HEK293 (cell line): ENCODE measurements around the gene AKR1C8.

Experiments
- CTCF ChIA-PET: fragments of 350-600 bp; formaldehyde crosslinking; extraction: SDS; loops from one replicate; lab custom pipeline; 2021; ENCODE audit warnings: antibody characterized with exemption; lab: Yijun Ruan, JAX
- POLR2A ChIA-PET: fragments of 300-600 bp; formaldehyde crosslinking; extraction: SDS; loops from one replicate; lab custom pipeline; 2020; ENCODE audit warnings: antibody characterized with exemption, inconsistent platforms; lab: Yijun Ruan, JAX
- H3K27ac ChIP-seq: fragments of 200-500 bp; sonication (Bioruptor generic); 2 replicates; pipeline ENCODE4 v1.5.1; 2014; ENCODE audit warnings: low read depth, low read length, control low read depth, inconsistent platforms; ENCODE audit errors: extremely low read depth
- H3K36me3 ChIP-seq, 2 experiments: fragments of 200-500 bp in 1 of 2; sonication (Bioruptor generic) in 1 of 2; 1 replicate in 1 of 2; 2 replicates in 1 of 2; pipeline ENCODE4 v1.5.1; 2014 to 2017; ENCODE audit warnings: inconsistent platforms in 2 of 2, low read length in 2 of 2; ENCODE audit not compliant: control insufficient read depth in 2 of 2, insufficient read depth in 1 of 2
- H3K4me1 ChIP-seq: fragments of 200-500 bp; sonication (Bioruptor generic); 2 replicates; pipeline ENCODE4 v1.5.1; 2014; ENCODE audit warnings: mild to moderate bottlenecking, low read length, inconsistent platforms; ENCODE audit not compliant: control insufficient read depth, insufficient read depth
- H3K4me3 ChIP-seq: 2 replicates; pipeline ENCODE4 v1.5.1; 2011; ENCODE audit warnings: low read depth, mild to moderate bottlenecking, control low read depth, low read length, moderate library complexity
- H3K9me3 ChIP-seq: fragments of 200-500 bp; sonication (Bioruptor generic); 2 replicates; pipeline ENCODE4 v1.5.1; 2014; ENCODE audit warnings: low read depth, low read length, inconsistent platforms; ENCODE audit not compliant: control insufficient read depth, insufficient read depth
- BCL11A ChIP-seq: fragments of 450-650 bp; formaldehyde crosslinking; IDR thresholded peaks from 2 replicates; pipeline ENCODE4 v1.5.1; 2016; ENCODE audit warnings: low read depth, missing biosample characterization, missing genetic modification characterization
- GLI2 ChIP-seq: fragments of 450-650 bp; formaldehyde crosslinking; IDR thresholded peaks from 2 replicates; pipeline ENCODE4; 2017; ENCODE audit warnings: missing biosample characterization, missing genetic modification characterization, low read depth, borderline replicate concordance
- HOXC10 ChIP-seq: sonication (generic); formaldehyde crosslinking; IDR thresholded peaks from 2 replicates; pipeline ENCODE4 v1.8.1; 2023; ENCODE audit warnings: mild to moderate bottlenecking, missing genetic modification reagents
- PATZ1 ChIP-seq: fragments of 450-650 bp; formaldehyde crosslinking; IDR thresholded peaks from 2 replicates; pipeline ENCODE4 v1.5.1; 2016; ENCODE audit warnings: missing biosample characterization, missing genetic modification characterization
- PRDM2 ChIP-seq: fragments of 450-650 bp; formaldehyde crosslinking; IDR thresholded peaks from 2 replicates; pipeline ENCODE4 v1.5.1; 2016; ENCODE audit warnings: missing biosample characterization, missing genetic modification characterization, borderline replicate concordance
- SP7 ChIP-seq: fragments of 450-650 bp; formaldehyde crosslinking; IDR thresholded peaks from 2 replicates; pipeline ENCODE4 v1.5.1; 2016; ENCODE audit warnings: missing biosample characterization, missing genetic modification characterization
- ZBTB49 ChIP-seq: fragments of 450-650 bp; formaldehyde crosslinking; IDR thresholded peaks from 2 replicates; pipeline ENCODE4 v1.5.1; 2016; ENCODE audit warnings: missing biosample characterization, missing genetic modification characterization, low read depth
- ZFP37 ChIP-seq: fragments of 450-650 bp; formaldehyde crosslinking; IDR thresholded peaks from 2 replicates; pipeline ENCODE4 v1.5.1; 2016; ENCODE audit warnings: missing biosample characterization, missing genetic modification characterization
- ZNF510 ChIP-seq: fragments of 450-650 bp; formaldehyde crosslinking; IDR thresholded peaks from 2 replicates; pipeline ENCODE4 v1.5.1; 2018; ENCODE audit warnings: mild to moderate bottlenecking, missing genetic modification characterization, missing biosample characterization; ENCODE audit not compliant: insufficient replicate concordance
- ZNF529 ChIP-seq: fragments of 450-650 bp; formaldehyde crosslinking; IDR thresholded peaks from 2 replicates; pipeline ENCODE4 v1.5.1; 2017; ENCODE audit warnings: missing genetic modification characterization, missing biosample characterization; ENCODE audit not compliant: insufficient replicate concordance
- ZNF701 ChIP-seq: fragments of 450-650 bp; formaldehyde crosslinking; IDR thresholded peaks from 2 replicates; pipeline ENCODE4 v1.5.1; 2016; ENCODE audit warnings: missing biosample characterization, missing genetic modification characterization
- ZNF830 ChIP-seq: fragments of 450-650 bp; IDR thresholded peaks from 2 replicates; pipeline ENCODE4 v1.5.0; 2018; ENCODE audit warnings: missing biosample characterization, missing genetic modification characterization, low read depth, mild to moderate bottlenecking, moderate library complexity
- ZSCAN16 ChIP-seq: fragments of 450-650 bp; formaldehyde crosslinking; IDR thresholded peaks from 2 replicates; pipeline ENCODE4 v1.5.1; 2016; ENCODE audit warnings: missing biosample characterization, missing genetic modification characterization

The AKR1C8 gene

GRCh38 chr10:5148678-5149032 lies 36.3 kb downstream of the AKR1C8 start (continued):
- TF ChIP-seq PRDM2 (tag by site-specific recombination) (no peak), ZNF701 (tag by site-specific recombination) (no peak), HOXC10 (CRISPR knock-in tag) (no peak), ZNF830 (tag by site-specific recombination) (no peak), SP7 (tag by site-specific recombination) (no peak), GLI2 (tag by site-specific recombination) (no peak), BCL11A (tag by site-specific recombination) (no peak)

- CTCF ChIA-PET, result no interaction called here
- POLR2A ChIA-PET, result no interaction called here
- no peaks in the 10 kb centered on the region for H3K36me3 ChIP-seq
- no peak for TF ChIP-seq ZNF510
- TF ChIP-seq PATZ1, result no peak
- no peak for TF ChIP-seq ZBTB49 (tag by site-specific recombination)
- no peak for TF ChIP-seq ZSCAN16
- TF ChIP-seq ZNF529 (tag by site-specific recombination), result no peak
- no peak for TF ChIP-seq ZFP37 (tag by site-specific recombination)
- TF ChIP-seq, all 188 proteins: peak for 0
- Histone ChIP-seq H3K9me3 (no peaks in the 10 kb centered on the region), H3K4me3 (no peak overlapping the region), H3K4me1 (no peaks in the 10 kb centered on the region), H3K27ac (no peak overlapping the region)
These were observed 36.8 kb downstream of the AKR1C8 start for GRCh38 chr10:5147981-5148677.
